K562 (cell line): ENCODE results near the gene TACC3. TPM values are rescaled to one million over a fixed set of nuclear protein-coding genes. Genes with fewer than 3 reads are reported as not detected.

Source experiments
- CBFA2T3 ChIP-seq: fragments of 450-650 bp; IDR thresholded peaks from 2 replicates; pipeline ENCODE4 v1.6.1; 2017
- EP300 ChIP-seq: IDR thresholded peaks from 2 replicates; pipeline ENCODE4 v1.6.1; 2012; ENCODE audit warnings: low read length, improper control_type of control experiment
- GATAD2A ChIP-seq: fragments of 450-650 bp; IDR thresholded peaks from 2 replicates; pipeline ENCODE4 v1.6.1; 2017
- HDAC2 ChIP-seq: fragments of 450-650 bp; IDR thresholded peaks from 2 replicates; pipeline ENCODE4 v1.6.1; 2016; ENCODE audit warnings: mild to moderate bottlenecking
- KLF1 ChIP-seq: fragments of 450-650 bp; IDR thresholded peaks from 2 replicates; pipeline ENCODE4 v1.6.1; 2016; ENCODE audit warnings: missing genetic modification characterization, missing compliant biosample characterization
- MTA2 ChIP-seq: fragments of 450-650 bp; IDR thresholded peaks from 2 replicates; pipeline ENCODE4 v1.6.1; 2016; ENCODE audit warnings: low read depth
- MYNN ChIP-seq, 2 experiments: sonication (generic); formaldehyde crosslinking in 1 of 2; IDR thresholded peaks; 2 replicates each; pipeline versions ENCODE4 v1.5.0 to v1.6.1; 2016 to 2020; ENCODE audit warnings: antibody characterized with exemption in 1 of 2, missing genetic modification reagents in 1 of 2
- NEUROD1 ChIP-seq: fragments of 150-350 bp; IDR thresholded peaks from 2 replicates; pipeline ENCODE4 v1.6.1; 2014; ENCODE audit warnings: borderline replicate concordance, low read length, low read depth; ENCODE audit not compliant: partially characterized antibody
- PML ChIP-seq: IDR thresholded peaks from 2 replicates; pipeline ENCODE4 v1.6.1; 2012; ENCODE audit warnings: low read length, inconsistent platforms
- RUNX1 ChIP-seq: sonication (generic); IDR thresholded peaks from 2 replicates; pipeline ENCODE4 v1.6.1; 2016; ENCODE audit warnings: antibody characterized with exemption, low read depth
- TCF3 ChIP-seq: sonication (generic); formaldehyde crosslinking; IDR thresholded peaks from 2 replicates; pipeline ENCODE4 v1.4.0; 2020; ENCODE audit warnings: mild to moderate bottlenecking, missing genetic modification reagents
- TEAD4 ChIP-seq, 2 experiments: sonication (generic) in 1 of 2; formaldehyde crosslinking in 1 of 2; IDR thresholded peaks; 2 replicates each; pipeline versions ENCODE4 v1.6.1 to v1.8.0; 2012 to 2022; ENCODE audit warnings: borderline replicate concordance in 1 of 2, inconsistent platforms in 1 of 2, low read length in 1 of 2, mild to moderate bottlenecking in 1 of 2, missing genetic modification reagents in 1 of 2
- TRIM24 ChIP-seq, 2 experiments: fragments of 450-650 bp; IDR thresholded peaks; 2 replicates each; pipeline ENCODE4 v1.6.1; 2016
- ZNF431 ChIP-seq: sonication (generic); formaldehyde crosslinking; IDR thresholded peaks from 2 replicates; pipeline ENCODE4 v1.8.0; 2022; ENCODE audit warnings: mild to moderate bottlenecking, missing genetic modification reagents
- ZNF75A ChIP-seq: fragments of 450-650 bp; formaldehyde crosslinking; IDR thresholded peaks from 2 replicates; pipeline ENCODE4 v1.4.0; 2020; ENCODE audit warnings: mild to moderate bottlenecking
- polyA plus RNA-seq, 8 experiments: library from polyadenylated mRNA; depleted of rRNA in 4 of 8; stranded (reverse) in 5 of 8; unstranded in 3 of 8; fragments of >200 nt; fragmentation: Nextera tagmentation in 2 of 8; fragmentation: Illumina TruSeq in 1 of 8; extraction: Ambion mirVana in 2 of 8; extraction: Trizol in 1 of 8; gene quantifications; 2 replicates each; pipeline versions ENCODE4 v1.2.1 to v1.2.3, GENCODE V29; 2011 to 2014; ENCODE audit warnings: inconsistent platforms in 1 of 8, missing spikeins in 1 of 8
- total RNA-seq, 7 experiments: library from RNA; depleted of rRNA in 6 of 7; stranded (reverse); fragments of >200 nt in 6 of 7; fragmentation: Illumina TruSeq in 2 of 7; extraction: Trizol in 2 of 7; gene quantifications; 2 replicates each; pipeline versions ENCODE4 v1.2.1 to v1.2.3, GENCODE V29; 2011 to 2021; ENCODE audit warnings: low replicate concordance in 1 of 7
- TF ChIP-seq, protein P1 (sequence below): fragments of 250-450 bp; sonication (Bioruptor Pico); IDR thresholded peaks from 2 replicates; pipeline ENCODE4 v1.8.0; 2022; ENCODE audit warnings: moderate library complexity, mild to moderate bottlenecking, inconsistent platforms
- TF ChIP-seq, protein P2 (sequence below): fragments of 450-650 bp; formaldehyde crosslinking; IDR thresholded peaks from 2 replicates; pipeline ENCODE4 v1.4.0; 2022; ENCODE audit warnings: mild to moderate bottlenecking, moderate library complexity
- TF ChIP-seq, protein P3 (sequence below): fragments of 200-800 bp; sonication (Bioruptor generic); IDR thresholded peaks from 2 replicates; pipeline ENCODE4 v1.6.1; 2017; ENCODE audit warnings: missing genetic modification characterization, missing compliant biosample characterization
- TF ChIP-seq, protein P4 (sequence below): fragments of 450-650 bp; IDR thresholded peaks from 2 replicates; pipeline ENCODE4 v1.6.1; 2016; ENCODE audit warnings: borderline replicate concordance
- TF ChIP-seq, protein P5 (sequence below): sonication (generic); formaldehyde crosslinking; IDR thresholded peaks from 2 replicates; pipeline ENCODE4 v1.4.0; 2020; ENCODE audit warnings: mild to moderate bottlenecking, missing genetic modification reagents

The TACC3 gene
- total and polyA plus RNA-seq, 9 of the 15 experiments (the other 6 are each of a cell fraction or from before 2014, with no cell fraction given) = 1.9 to 122 (median 55.6) TPM

DNA sequence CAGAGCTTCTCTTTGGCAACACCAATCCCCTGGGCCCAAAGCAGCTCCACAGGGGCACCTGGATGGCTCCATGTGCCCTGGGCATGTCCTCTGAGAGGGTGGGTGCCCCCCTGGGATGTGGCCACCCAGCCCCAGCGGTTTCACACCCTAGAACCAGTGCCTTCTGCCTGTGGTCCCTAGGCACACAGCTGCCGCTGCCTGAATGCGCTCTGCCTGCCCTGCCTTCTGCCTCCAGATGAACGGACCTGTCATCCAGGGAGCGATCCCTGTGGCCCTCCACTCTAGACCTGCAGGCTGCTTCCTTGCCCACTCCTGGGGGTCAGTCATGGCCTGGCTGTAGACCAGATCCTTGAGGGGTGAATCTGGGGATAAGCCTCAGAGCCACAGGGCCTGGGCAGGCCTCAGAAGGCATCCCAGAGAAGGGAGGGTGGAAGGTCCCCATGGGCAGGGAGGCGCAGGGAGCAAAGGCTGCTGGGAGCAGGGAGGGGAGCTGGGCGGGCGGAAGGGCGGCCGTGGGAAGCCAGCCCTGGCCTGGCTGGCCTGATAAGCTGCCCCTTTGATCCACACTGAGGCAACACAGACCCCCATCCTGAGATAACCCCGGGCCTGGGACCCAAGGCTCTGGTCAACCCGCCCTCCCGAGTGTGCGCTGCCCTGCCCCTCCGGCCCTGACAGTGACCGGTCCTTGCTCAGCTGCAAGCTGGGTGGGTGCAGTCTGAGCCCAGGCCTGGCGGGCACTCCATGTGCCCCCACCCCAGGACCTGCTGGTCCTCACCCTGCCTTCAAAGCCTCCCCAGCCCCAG is 63.7 kb downstream of the TACC3 start (continued):
- TF ChIP-seq TEAD4 (IDR thresholded peaks at IDR 0.05; ENCODE audit: low read length) (peak; percentile 87), TEAD4 (CRISPR knock-in tag; IDR thresholded peaks at IDR 0.05; ENCODE audit: borderline replicate concordance) (no peak), NEUROD1 (peak; percentile 67), TRIM24 (IDR thresholded peaks at IDR 0.05) (peak; percentile 64 to 72; a peak in 3 of 4 replicates), CBFA2T3 (peak; percentile 96), MYNN (IDR thresholded peaks at IDR 0.05) (peak; percentile 88), MYNN (CRISPR knock-in tag; IDR thresholded peaks at IDR 0.05) (no peak), ZNF75A (CRISPR knock-in tag) (no peak), ZNF431 (CRISPR knock-in tag) (no peak), KLF1 (tag) (peak; percentile 49; the same call in 1 of the 2 replicates), GATAD2A (peak; percentile 91), TCF3 (CRISPR knock-in tag) (peak; percentile 98), RUNX1 (peak; percentile 74; the same call in 1 of the 2 replicates), EP300 (peak; percentile 88; the same call in 1 of the 2 replicates), HDAC2 (peak; percentile 78; the same call in 1 of the 2 replicates), PML (peak; percentile 75; the same call in 1 of the 2 replicates), MTA2 (peak; percentile 83)
- TF ChIP-seq, protein P1, sequence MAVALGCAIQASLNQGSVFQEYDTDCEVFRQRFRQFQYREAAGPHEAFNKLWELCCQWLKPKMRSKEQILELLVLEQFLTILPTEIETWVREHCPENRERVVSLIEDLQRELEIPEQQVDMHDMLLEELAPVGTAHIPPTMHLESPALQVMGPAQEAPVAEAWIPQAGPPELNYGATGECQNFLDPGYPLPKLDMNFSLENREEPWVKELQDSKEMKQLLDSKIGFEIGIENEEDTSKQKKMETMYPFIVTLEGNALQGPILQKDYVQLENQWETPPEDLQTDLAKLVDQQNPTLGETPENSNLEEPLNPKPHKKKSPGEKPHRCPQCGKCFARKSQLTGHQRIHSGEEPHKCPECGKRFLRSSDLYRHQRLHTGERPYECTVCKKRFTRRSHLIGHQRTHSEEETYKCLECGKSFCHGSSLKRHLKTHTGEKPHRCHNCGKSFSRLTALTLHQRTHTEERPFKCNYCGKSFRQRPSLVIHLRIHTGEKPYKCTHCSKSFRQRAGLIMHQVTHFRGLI = no peak
- TF ChIP-seq, protein P2, sequence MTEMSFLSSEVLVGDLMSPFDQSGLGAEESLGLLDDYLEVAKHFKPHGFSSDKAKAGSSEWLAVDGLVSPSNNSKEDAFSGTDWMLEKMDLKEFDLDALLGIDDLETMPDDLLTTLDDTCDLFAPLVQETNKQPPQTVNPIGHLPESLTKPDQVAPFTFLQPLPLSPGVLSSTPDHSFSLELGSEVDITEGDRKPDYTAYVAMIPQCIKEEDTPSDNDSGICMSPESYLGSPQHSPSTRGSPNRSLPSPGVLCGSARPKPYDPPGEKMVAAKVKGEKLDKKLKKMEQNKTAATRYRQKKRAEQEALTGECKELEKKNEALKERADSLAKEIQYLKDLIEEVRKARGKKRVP = peak; percentile 74
- TF ChIP-seq, protein P3, sequence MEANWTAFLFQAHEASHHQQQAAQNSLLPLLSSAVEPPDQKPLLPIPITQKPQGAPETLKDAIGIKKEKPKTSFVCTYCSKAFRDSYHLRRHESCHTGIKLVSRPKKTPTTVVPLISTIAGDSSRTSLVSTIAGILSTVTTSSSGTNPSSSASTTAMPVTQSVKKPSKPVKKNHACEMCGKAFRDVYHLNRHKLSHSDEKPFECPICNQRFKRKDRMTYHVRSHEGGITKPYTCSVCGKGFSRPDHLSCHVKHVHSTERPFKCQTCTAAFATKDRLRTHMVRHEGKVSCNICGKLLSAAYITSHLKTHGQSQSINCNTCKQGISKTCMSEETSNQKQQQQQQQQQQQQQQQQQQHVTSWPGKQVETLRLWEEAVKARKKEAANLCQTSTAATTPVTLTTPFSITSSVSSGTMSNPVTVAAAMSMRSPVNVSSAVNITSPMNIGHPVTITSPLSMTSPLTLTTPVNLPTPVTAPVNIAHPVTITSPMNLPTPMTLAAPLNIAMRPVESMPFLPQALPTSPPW = peak; percentile 93
- TF ChIP-seq, protein P4, sequence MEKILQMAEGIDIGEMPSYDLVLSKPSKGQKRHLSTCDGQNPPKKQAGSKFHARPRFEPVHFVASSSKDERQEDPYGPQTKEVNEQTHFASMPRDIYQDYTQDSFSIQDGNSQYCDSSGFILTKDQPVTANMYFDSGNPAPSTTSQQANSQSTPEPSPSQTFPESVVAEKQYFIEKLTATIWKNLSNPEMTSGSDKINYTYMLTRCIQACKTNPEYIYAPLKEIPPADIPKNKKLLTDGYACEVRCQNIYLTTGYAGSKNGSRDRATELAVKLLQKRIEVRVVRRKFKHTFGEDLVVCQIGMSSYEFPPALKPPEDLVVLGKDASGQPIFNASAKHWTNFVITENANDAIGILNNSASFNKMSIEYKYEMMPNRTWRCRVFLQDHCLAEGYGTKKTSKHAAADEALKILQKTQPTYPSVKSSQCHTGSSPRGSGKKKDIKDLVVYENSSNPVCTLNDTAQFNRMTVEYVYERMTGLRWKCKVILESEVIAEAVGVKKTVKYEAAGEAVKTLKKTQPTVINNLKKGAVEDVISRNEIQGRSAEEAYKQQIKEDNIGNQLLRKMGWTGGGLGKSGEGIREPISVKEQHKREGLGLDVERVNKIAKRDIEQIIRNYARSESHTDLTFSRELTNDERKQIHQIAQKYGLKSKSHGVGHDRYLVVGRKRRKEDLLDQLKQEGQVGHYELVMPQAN = no peak
- TF ChIP-seq, protein P5, sequence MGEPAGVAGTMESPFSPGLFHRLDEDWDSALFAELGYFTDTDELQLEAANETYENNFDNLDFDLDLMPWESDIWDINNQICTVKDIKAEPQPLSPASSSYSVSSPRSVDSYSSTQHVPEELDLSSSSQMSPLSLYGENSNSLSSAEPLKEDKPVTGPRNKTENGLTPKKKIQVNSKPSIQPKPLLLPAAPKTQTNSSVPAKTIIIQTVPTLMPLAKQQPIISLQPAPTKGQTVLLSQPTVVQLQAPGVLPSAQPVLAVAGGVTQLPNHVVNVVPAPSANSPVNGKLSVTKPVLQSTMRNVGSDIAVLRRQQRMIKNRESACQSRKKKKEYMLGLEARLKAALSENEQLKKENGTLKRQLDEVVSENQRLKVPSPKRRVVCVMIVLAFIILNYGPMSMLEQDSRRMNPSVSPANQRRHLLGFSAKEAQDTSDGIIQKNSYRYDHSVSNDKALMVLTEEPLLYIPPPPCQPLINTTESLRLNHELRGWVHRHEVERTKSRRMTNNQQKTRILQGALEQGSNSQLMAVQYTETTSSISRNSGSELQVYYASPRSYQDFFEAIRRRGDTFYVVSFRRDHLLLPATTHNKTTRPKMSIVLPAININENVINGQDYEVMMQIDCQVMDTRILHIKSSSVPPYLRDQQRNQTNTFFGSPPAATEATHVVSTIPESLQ (CRISPR knock-in tag) = peak; percentile 77; the same call in 1 of the 2 replicates
